ENCODE data around the gene PDSS2. TPM values are rescaled to one million over a fixed set of nuclear protein-coding genes. Genes with fewer than 3 reads are reported as not detected.
"Not testable (repeated sequence)": the region's sequence is repeated elsewhere in the genome, so short reads cannot be mapped to it uniquely, and the experiment has no call there.

PDSS2 gene
- total and polyA plus RNA-seq, 2 of the 8 experiments (the other 6 are each of a cell fraction or from before 2014, with no cell fraction given): 10.7 to 16.1 TPM

GRCh38 chr6:107136324-107136723 lies 323.0 kb downstream of the PDSS2 start:
- H3K4me2 ChIP-seq (ENCODE audit: insufficient read depth in 1 of 2, low read depth in 2 of 2, low read length in 2 of 2); H3K4me1 ChIP-seq (replicated peaks in 1 of 4; ENCODE audit: control insufficient read depth in 3 of 4, insufficient read depth in 4 of 4, low read length in 3 of 4); H3K9ac ChIP-seq (replicated peaks in 1 of 4; ENCODE audit: extremely low read depth in 1 of 4, low read depth in 3 of 4, low read length in 3 of 4); H3K23ac ChIP-seq (ENCODE audit: insufficient read length); H3K18ac ChIP-seq (ENCODE audit: extremely low read depth, low read length); H3K36me3 ChIP-seq (ENCODE audit: control insufficient read depth in 2 of 4, insufficient read depth in 4 of 4, low read length in 3 of 4); H3K27ac ChIP-seq (ENCODE audit: low read depth, low read length); H2AFZ ChIP-seq (ENCODE audit: low read length); H3K56ac ChIP-seq (replicated peaks; ENCODE audit: insufficient read length, low read depth, low read length); H3K9me3 ChIP-seq (ENCODE audit: insufficient read depth in 2 of 2, low read depth in 1 of 2, low read length in 1 of 2); H2BK12ac ChIP-seq (ENCODE audit: low read depth, low read length); H3K14ac ChIP-seq (ENCODE audit: insufficient read length); DNase-seq (ENCODE audit: low read depth in 1 of 2, low spot score in 2 of 2); H2BK15ac ChIP-seq (ENCODE audit: low read length); H4K8ac ChIP-seq (ENCODE audit: extremely low read depth, insufficient read depth, low read length); H3K4ac ChIP-seq (replicated peaks; ENCODE audit: insufficient read length, low read depth, low read length); H4K5ac ChIP-seq (ENCODE audit: insufficient read length, low read depth, low read length); H2AK5ac ChIP-seq (ENCODE audit: low read depth, low read length); H3K79me1 ChIP-seq (ENCODE audit: low read depth, low read length); H4K20me1 ChIP-seq (replicated peaks in 1 of 2; ENCODE audit: control insufficient read depth in 1 of 2, insufficient read depth in 2 of 2, low read length in 2 of 2); H3K27me3 ChIP-seq (replicated peaks in 1 of 4; ENCODE audit: control insufficient read depth in 3 of 4, extremely low read depth in 1 of 4, insufficient read depth in 3 of 4, low read length in 3 of 4); H2BK5ac ChIP-seq (ENCODE audit: low read depth, low read length); H4K91ac ChIP-seq (replicated peaks; ENCODE audit: insufficient read length, low read length); H3K23me2 ChIP-seq (ENCODE audit: low read depth, low read length); FAIRE-seq; H2BK120ac ChIP-seq (replicated peaks; ENCODE audit: low read depth, low read length); H3K79me2 ChIP-seq (ENCODE audit: control insufficient read depth in 1 of 2, insufficient read depth in 2 of 2, low read length in 2 of 2); H3K4me3 ChIP-seq (ENCODE audit: extremely low read depth in 1 of 4, insufficient read depth in 2 of 4, low read depth in 3 of 4, low read length in 4 of 4); H2BK20ac ChIP-seq (ENCODE audit: low read length): not testable (repeated sequence)
- ChIA-PET CTCF (ENCODE audit: partially characterized antibody) (interaction anchor here (0.7 to 1.3 kb wide), 6 partner anchors 9 to 287 kb away, joined by 3 to 4 read pairs (median 4); no protein-coding TSS in a partner anchor), POLR2A (ENCODE audit: partially characterized antibody) (interaction anchor here (1.9 kb wide), 1 partner anchor 21 kb away, joined by 6 read pairs; the partner anchor contains the start of gene BEND3)
- TF ChIP-seq CEBPB (IDR thresholded peaks at IDR 0.05; ENCODE audit: low read depth, low read length): peak; percentile 56; the same call in 1 of the 2 replicates
- 79% methylated on average over 3 of the region's 3 CpGs; no CpG with 5 or more reads in 1 of the 2 experiments for WGBS, 2 experiments (ENCODE audit: extremely low coverage in 1 of 2, insufficient coverage in 1 of 2, insufficient read length in 1 of 2, insufficient replicate concordance in 2 of 2, low coverage in 1 of 2, low lambda C conversion rate in 2 of 2, missing lambda C conversion rate in 1 of 2)
